HG02973 (cell line): Measurements from ENCODE around the gene ZC3H11A.
"Not testable (repeated sequence)": the region's sequence is repeated elsewhere in the genome, so short reads cannot be mapped to it uniquely, and the experiment has no call there.

Experiments
- ATAC-seq: cut with Tn5 transposase; IDR thresholded peaks from one replicate; pipeline ENCODE4 v1.9.1; 2021; ENCODE audit warnings: moderate library complexity; ENCODE audit not compliant: unreplicated experiment

The ZC3H11A gene

GRCh38 chr1:203778789-203779188 is 16.6 kb upstream of the ZC3H11A start:
- ATAC-seq, result no peak

DNA sequence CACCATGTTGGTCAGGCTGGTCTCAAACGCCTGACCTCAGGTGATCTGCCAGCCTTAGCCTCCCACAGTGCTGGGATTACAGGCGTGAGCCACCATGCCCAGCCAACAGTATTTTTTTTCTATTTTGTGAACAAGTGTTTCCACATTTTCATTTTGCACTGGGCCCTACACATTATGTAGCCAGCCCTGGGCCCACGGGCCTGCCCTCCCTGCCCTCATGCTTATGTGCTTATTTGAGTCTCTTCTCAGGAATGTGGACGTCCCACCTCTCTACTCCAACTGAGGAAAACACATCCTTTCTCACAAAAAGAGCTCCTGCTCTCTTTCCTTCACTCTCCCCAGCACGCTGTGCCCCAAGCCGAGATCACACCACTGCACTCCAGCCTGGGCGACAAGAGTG is 13.5 kb upstream of the ZC3H11A start:
- no peak for ATAC-seq

DNA sequence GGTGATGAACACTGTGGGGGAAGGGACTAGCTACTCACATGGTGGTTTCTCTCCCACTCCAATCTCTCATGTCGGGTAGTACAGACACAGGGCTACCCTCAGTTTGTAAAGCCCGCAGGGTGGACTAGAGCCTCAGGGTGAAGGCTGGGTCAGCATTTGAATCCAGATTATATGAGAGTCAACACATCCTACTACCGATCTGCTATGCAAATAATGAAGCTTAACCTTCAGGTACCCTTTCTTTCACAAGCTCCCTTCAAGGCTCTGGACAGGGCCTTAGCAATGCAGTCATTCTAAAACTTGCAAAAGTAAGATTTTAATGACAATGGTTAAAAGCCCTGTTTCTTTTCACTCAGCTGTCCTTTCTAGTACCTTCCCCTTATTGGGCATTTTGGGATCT is 5.5 kb upstream of the ZC3H11A start:
- ATAC-seq, result no peak

DNA sequence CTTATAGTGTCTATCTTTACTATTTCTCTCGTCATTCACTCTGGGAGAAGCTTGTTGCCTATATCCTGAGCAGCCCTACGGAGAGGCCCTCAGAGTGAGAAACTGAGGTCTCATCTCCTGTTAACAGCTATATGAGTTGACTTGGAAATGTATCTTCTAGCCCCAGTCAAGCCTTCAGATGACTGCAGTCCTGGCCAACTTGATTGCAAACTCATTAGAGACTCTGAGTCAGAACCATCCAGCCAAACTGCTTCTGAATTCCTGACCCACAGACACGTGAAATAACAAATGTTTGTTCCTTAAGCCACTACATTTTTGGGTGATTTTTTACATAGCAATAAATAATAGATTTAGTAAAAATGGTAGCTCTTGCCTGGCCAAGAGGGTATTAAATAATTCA is 3.9 kb upstream of the ZC3H11A start:
- no peak for ATAC-seq

DNA sequence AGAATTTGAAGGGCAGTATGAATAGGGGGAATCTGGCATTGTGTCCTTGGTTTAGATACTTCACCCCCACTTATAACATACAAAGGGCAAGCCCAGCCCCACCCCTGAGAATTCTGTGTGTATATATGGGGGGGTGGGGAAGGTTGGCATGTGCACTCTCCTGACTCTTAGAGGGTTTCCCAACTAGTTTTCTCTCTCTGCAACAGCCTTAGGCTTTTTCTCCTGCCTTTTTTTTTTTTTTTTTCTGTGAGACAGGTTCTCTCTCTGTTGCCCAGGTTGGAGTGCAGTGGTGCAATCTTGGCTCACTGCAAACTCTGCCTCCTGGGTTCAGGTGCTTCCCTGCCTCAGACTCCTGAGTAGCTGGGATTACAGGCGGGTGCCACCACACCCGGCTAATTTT is 2.9 kb upstream of the ZC3H11A start:
- ATAC-seq, result no peak

- ATAC-seq, result not testable (repeated sequence)
Observed at GRCh38 chr1:203793561-203793960, 1.9 kb upstream of the ZC3H11A start.

GRCh38 chr1:203794764-203795440 is 521 bp upstream of the ZC3H11A start:
- no peak for ATAC-seq

GRCh38 chr1:203796236-203796605 is 798 bp downstream of the ZC3H11A start:
- ATAC-seq, result peak; percentile 22

DNA sequence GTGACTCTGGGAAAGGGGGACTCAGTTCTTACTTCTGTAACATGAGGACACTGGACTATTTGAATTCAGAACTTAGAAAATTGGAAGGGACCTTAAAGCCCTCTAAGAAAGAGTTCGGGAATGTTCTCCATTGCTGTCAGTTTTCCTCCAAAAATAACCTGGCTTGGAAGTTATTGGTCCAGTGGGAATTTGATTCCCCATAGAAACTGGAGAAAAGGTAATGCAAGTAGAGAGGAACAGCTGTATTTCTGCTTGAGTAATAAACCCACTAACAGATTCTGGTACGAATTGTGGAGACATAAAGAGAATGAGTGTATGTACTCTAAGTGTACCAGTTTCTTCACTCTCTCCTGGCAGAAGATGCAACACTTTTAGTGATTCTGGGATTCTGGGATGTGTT is 1.8 kb downstream of the ZC3H11A start:
- no peak for ATAC-seq

DNA sequence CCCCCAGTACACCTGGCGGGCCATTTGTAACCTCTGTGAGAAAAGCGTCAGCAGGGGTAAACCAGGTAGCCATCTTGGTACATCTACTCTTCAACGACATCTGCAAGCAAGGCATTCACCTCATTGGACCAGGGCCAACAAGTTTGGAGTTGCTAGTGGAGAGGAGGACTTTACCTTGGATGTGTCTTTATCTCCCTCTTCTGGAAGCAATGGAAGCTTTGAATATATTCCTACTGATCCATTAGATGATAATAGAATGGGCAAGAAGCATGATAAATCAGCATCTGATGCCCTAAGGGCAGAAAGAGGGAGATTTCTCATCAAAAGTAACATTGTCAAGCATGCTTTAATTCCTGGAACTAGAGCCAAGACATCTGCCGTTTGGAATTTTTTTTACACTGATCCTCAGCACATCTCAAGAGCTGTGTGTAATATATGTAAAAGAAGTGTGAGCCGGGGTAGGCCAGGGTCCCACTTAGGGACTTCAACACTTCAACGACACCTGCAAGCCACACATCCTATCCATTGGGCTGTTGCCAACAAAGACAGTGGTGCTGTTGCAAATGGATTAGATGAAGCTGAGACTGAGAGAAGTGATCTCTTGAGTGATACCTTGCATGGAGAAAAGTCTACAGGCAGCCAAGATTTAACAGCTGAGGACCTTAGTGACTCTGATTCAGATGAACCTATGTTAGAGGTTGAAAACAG is 2.7 kb downstream of the ZC3H11A start:
- no peak for ATAC-seq

DNA sequence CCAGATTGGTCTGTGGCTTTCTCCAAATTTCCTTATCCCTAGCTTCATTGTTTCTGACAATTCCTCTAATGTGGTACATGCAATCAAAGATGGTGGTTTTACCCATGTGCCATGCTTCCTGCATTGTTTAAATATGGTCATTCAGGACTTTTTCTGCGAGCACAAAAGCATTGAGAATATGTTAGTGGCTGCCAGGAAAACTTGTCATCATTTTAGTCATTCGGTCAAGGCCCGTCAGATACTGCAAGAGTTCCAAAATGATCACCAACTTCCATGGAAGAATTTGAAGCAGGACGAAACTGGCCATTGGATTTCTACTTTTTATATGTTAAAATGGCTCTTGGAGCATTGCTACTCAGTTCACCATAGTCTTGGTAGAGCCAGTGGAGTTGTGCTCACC is 3.7 kb downstream of the ZC3H11A start:
- ATAC-seq, result no peak

DNA sequence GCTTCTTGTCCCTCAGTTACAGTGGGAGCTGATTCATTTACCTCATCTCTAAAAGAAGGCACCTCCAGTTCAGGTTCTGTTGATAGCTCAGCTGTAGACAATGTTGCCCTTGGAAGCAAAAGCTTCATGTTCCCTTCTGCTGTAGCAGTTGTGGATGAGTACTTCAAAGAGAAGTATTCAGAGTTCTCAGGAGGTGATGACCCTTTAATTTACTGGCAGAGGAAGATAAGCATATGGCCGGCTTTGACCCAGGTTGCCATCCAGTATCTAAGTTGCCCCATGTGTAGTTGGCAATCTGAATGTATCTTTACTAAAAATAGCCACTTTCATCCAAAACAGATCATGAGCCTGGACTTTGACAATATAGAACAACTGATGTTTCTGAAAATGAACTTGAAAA is 4.5 kb downstream of the ZC3H11A start:
- no peak for ATAC-seq

DNA sequence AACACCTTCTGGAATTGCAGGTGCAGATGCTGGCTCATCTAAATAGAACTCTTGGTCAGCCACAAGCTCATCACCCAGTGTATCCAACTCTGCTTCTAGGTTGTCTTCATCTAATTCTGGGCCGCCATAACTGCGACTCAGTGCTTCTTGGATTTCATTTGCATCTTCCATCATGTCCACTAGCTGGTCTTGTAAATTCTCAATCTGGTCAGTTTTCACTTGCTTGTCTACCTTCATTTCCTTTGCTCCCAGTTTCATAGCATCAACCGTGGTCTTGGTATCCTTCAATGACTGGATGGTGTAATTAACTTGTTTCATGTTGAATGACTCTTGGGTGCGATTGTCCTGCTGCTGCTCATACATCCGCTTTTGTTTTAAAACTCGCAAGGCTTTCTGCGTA is 10.3 kb downstream of the ZC3H11A start:
- ATAC-seq, result no peak

DNA sequence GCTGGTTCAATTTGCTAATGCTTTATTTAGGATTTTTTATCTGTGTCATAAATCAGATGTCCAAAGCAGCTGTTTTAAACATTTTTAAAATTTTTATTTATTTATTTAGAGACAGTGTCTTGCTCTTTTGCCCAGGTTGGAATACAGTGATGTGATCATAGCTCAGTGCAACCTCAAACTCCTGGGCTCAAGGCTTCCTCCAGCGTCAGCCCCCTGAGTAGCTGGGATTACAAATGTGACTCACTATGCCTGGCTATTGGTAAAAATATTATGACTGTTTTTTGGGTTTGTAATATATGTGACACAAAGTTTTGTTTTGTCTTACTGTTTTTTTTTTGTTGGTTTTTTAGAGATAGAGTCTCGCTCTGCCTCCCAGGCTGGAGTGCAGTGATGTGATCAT is 11.8 kb downstream of the ZC3H11A start:
- ATAC-seq, result no peak

DNA sequence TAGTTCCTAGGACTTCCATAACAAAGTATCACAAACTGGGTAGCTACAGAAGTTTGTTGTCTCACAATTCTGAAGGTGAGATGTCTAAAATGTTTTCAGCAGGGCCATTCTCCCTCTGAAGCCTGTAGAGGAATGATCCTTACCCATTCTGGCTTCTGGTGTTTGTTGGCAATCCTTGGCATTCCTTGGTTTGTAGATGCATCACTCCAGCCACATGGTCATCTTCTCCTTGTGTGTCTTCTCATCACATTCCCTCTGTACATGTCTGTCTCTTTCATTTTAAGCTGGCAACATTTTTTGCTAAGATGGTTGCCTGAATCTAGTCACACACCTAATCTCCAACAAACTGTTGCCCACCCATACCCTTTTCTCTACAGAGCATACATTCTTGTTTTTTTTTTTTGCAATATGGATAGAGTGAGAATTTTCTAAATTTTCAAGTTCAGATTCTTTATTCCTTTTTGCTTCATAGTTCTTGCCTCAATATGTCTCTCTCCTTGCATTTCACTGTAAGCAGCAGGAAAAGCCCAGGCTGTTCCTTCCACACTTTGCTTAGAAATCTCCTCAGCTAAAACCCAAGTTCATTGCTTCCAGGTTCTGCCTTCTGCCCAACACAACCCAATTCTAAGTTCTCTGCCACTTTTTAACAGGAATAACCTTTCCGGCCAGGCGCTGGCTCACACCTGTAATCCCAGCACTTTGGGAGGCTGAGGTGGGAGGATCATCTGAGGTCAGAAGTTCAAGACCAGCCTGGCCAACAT is 18.3 kb downstream of the ZC3H11A start:
- ATAC-seq, result no peak

DNA sequence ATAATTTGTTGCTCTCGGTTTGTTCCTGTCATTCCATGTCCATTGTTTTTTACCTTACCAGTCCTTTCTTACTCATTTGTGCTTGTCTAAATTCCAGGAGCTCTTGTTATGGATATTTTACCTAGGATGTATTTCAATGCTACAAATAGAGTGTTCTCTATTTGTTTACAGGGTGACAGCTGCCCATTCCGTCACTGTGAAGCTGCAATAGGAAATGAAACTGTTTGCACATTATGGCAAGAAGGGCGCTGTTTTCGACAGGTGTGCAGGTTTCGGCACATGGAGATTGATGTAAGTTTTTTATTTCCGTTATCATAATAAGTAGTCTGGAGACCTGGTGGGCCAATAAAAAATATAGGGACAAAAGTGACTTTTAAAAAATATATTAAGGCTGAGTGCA is 23.0 kb downstream of the ZC3H11A start:
- ATAC-seq, result no peak

DNA sequence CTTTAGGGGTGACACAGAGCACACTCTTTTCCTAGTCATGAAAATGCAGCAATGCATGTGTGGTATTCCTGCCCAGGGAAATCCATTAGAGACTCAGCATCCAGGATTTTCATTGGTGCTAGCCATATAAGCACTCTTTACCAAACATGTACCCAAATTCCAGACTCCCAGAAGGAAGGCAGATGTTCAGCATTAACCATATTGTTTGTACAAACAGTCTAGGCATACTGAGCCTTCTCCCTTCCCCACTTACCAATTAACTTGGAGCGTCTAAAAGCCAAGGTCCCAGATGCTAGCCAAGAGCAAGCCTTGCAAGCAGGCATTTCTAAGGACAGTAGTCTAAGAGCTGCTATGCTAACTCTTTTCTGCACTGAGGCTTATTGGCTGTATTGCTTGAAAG is 27.9 kb downstream of the ZC3H11A start:
- ATAC-seq, result no peak

DNA sequence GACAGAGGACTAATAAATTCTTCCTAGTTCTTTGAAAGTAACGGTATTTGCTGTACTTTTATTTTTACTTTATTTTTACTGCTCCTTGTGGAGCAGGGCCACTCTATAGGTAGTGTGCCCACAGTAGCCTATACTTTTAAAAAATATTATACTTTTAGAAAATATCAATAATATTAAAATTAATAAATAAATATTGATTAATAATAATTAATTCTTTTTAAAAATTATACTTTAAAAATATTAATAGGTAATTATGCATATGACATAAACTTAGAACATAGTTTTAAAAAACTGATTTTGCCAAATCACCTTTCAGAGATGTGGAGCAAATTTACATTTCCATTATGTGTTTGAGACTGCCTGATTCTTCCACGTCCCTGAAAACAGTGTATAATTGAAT is 30.8 kb downstream of the ZC3H11A start:
- ATAC-seq, result no peak

- no peak for ATAC-seq
Observed at GRCh38 chr1:203828002-203828401, 32.6 kb downstream of the ZC3H11A start.

DNA sequence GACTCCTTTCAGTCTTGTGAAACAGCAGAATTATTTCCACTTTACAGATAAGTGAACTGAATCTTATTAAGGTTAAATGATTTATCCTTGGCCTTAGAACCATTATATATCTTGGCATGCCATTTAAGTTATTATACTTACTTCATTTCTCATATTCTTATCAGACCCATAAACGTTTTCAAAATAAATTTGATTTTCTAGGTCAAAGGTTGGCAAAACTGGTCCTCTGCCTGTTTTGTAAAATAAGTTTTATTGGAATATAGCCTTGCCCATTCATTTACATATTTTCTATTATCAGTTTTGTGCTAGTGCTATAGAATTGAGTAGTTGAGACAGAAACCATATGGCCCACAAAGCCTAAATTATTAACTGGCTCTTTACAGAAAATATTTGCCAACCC is 33.1 kb downstream of the ZC3H11A start:
- no peak for ATAC-seq

- not testable (repeated sequence) for ATAC-seq
Observed at GRCh38 chr1:203829247-203829646, 33.8 kb downstream of the ZC3H11A start.

GRCh38 chr1:203835476-203835875 is 40.1 kb downstream of the ZC3H11A start:
- ATAC-seq, result no peak
